Liver (tissue), 9 donors: ENCODE data around the gene PDXK. TPM values are rescaled to one million over a fixed set of nuclear protein-coding genes. Genes with fewer than 3 reads are reported as not detected.

ENCODE experiments used
- DNase-seq: peaks from one replicate; pipeline ENCODE4 v3.0.0-alpha.2; 2017; ENCODE audit warnings: low spot score
- H3K27ac ChIP-seq, 2 donors: one replicate each; pipeline ENCODE4 v1.7.0; 2013; ENCODE audit warnings: inconsistent platforms in 2 of 2, low read length in 2 of 2, control low read depth in 1 of 2, low read depth in 1 of 2, mild to moderate bottlenecking in 1 of 2
- H3K27me3 ChIP-seq, 4 donors: one replicate each; pipeline versions ENCODE4 v1.6.1 to v1.7.0; 2013; ENCODE audit warnings: low read length in 3 of 4, inconsistent platforms in 1 of 4, mild to moderate bottlenecking in 1 of 4, moderate library complexity in 1 of 4; ENCODE audit not compliant: control insufficient read depth in 4 of 4, insufficient read depth in 4 of 4
- H3K36me3 ChIP-seq, 4 donors: one replicate each; pipeline versions ENCODE4 v1.6.1 to v1.7.0; 2013; ENCODE audit warnings: low read length in 3 of 4, mild to moderate bottlenecking in 3 of 4, low read depth in 1 of 4, moderate library complexity in 1 of 4; ENCODE audit not compliant: control insufficient read depth in 4 of 4, insufficient read depth in 3 of 4
- H3K4me1 ChIP-seq, 4 donors: one replicate each; pipeline versions ENCODE4 v1.6.1 to v1.7.0; 2013; ENCODE audit warnings: low read length in 3 of 4, mild to moderate bottlenecking in 3 of 4, moderate library complexity in 1 of 4; ENCODE audit not compliant: control insufficient read depth in 4 of 4, insufficient read depth in 4 of 4
- H3K4me3 ChIP-seq, 3 donors: one replicate each; pipeline versions ENCODE4 v1.6.1 to v1.7.0; 2013; ENCODE audit warnings: low read length in 3 of 3, control low read depth in 1 of 3, low read depth in 1 of 3, mild to moderate bottlenecking in 1 of 3
- H3K9ac ChIP-seq, 2 donors: one replicate each; pipeline ENCODE4 v1.7.0; 2013; ENCODE audit warnings: low read length in 2 of 2, mild to moderate bottlenecking in 2 of 2, moderate library complexity in 2 of 2, control low read depth in 1 of 2, low read depth in 1 of 2
- H3K9me3 ChIP-seq, 4 donors: one replicate each; pipeline versions ENCODE4 v1.6.1 to v1.7.0; 2013; ENCODE audit warnings: low read length in 3 of 4; ENCODE audit not compliant: control insufficient read depth in 4 of 4
- EGR1 ChIP-seq, 2 donors: IDR thresholded peaks; 2 replicates each; pipeline ENCODE4 v1.6.1; 2016 to 2018; ENCODE audit warnings: antibody characterized with exemption in 2 of 2, low read depth in 2 of 2
- FOXA1 ChIP-seq: IDR thresholded peaks from 2 replicates; pipeline ENCODE4 v1.6.1; 2016; ENCODE audit warnings: antibody characterized with exemption
- FOXA2 ChIP-seq: IDR thresholded peaks from 2 replicates; pipeline ENCODE4 v1.6.1; 2016; ENCODE audit warnings: antibody characterized with exemption
- GABPA ChIP-seq, 2 donors: IDR thresholded peaks in 1 of 2; conservative IDR thresholded peaks in 1 of 2; 2 replicates each; pipeline ENCODE4 v1.6.1; 2016; ENCODE audit warnings: antibody characterized with exemption in 2 of 2, mild to moderate bottlenecking in 1 of 2, moderate library complexity in 1 of 2
- HNF4A ChIP-seq, 2 donors: conservative IDR thresholded peaks; 2 replicates each; pipeline ENCODE4 v1.6.1; 2016; ENCODE audit warnings: antibody characterized with exemption in 2 of 2, mild to moderate bottlenecking in 2 of 2
- HNF4G ChIP-seq: IDR thresholded peaks from 2 replicates; pipeline ENCODE4 v1.6.1; 2016; ENCODE audit warnings: antibody characterized with exemption
- JUND ChIP-seq, 2 donors: IDR thresholded peaks; 2 replicates each; pipeline ENCODE4 v1.6.1; 2016; ENCODE audit warnings: antibody characterized with exemption in 2 of 2
- MAX ChIP-seq: IDR thresholded peaks from 2 replicates; pipeline ENCODE4 v1.6.1; 2016; ENCODE audit warnings: antibody characterized with exemption
- NR2F2 ChIP-seq: IDR thresholded peaks from 2 replicates; pipeline ENCODE4 v1.6.1; 2016; ENCODE audit warnings: antibody characterized with exemption
- RAD21 ChIP-seq, 2 donors: IDR thresholded peaks; 2 replicates each; pipeline ENCODE4 v1.6.1; 2016; ENCODE audit warnings: antibody characterized with exemption in 2 of 2, mild to moderate bottlenecking in 2 of 2
- REST ChIP-seq: IDR thresholded peaks from 2 replicates; pipeline ENCODE4 v1.6.1; 2016; ENCODE audit warnings: antibody characterized with exemption, mild to moderate bottlenecking
- RXRA ChIP-seq, 2 donors: IDR thresholded peaks; 2 replicates each; pipeline ENCODE4 v1.6.1; 2017 to 2018; ENCODE audit warnings: antibody characterized with exemption in 2 of 2, mild to moderate bottlenecking in 1 of 2
- SP1 ChIP-seq: IDR thresholded peaks from 2 replicates; pipeline ENCODE4 v1.6.1; 2018; ENCODE audit warnings: antibody characterized with exemption, mild to moderate bottlenecking
- TAF1 ChIP-seq: conservative IDR thresholded peaks from 2 replicates; pipeline ENCODE4 v1.6.1; 2016; ENCODE audit warnings: antibody characterized with exemption, mild to moderate bottlenecking
- YY1 ChIP-seq: IDR thresholded peaks from 2 replicates; pipeline ENCODE4 v1.6.1; 2016; ENCODE audit warnings: antibody characterized with exemption, mild to moderate bottlenecking
- WGBS: extraction: QIAGEN DNeasy Blood & Tissue Kit; methylation state at CpG from one replicate; pipeline ENCODE4 v1.1.7; 2013; 5-methylcytosine and 5-hydroxymethylcytosine counted together
- polyA plus RNA-seq, 2 donors: library from polyadenylated mRNA; stranded (reverse) in 1 of 2; unstranded in 1 of 2; fragments of 200-250 nt in 1 of 2; fragments of >200 nt in 1 of 2; fragmentation: Nextera tagmentation in 1 of 2; extraction: Ambion mirVana in 1 of 2; gene quantifications; one replicate each; pipeline versions ENCODE4 v1.2.1 to v1.2.3, GENCODE V29; 2013 to 2015
- total RNA-seq, 2 donors: library from RNA; depleted of rRNA; stranded (reverse); fragments of >200 nt; gene quantifications; one replicate each; pipeline ENCODE4 v1.2.3, GENCODE V29; 2014
- TF ChIP-seq, protein P1 (sequence below): IDR thresholded peaks from 2 replicates; pipeline ENCODE4 v1.6.1; 2016; ENCODE audit warnings: antibody characterized with exemption
- TF ChIP-seq, protein P2 (sequence below): fragments of 150-350 bp; IDR thresholded peaks from 2 replicates; pipeline ENCODE4 v1.5.1; 2017; ENCODE audit warnings: improper control_type of control experiment, low read depth, low read length; ENCODE audit not compliant: missing input control
- TF ChIP-seq, protein P3 (sequence below): IDR thresholded peaks from 2 replicates; pipeline ENCODE4 v1.6.1; 2016; ENCODE audit warnings: antibody characterized with exemption
- donor health status: healthy.
- donor health status: healthy.
- donor health status: healthy.
- donor health status: healthy.
- donor health status: healthy.

PDXK gene
- total and polyA plus RNA-seq, 4 donors = 20.5 to 104 (median 34.9) TPM

DNA sequence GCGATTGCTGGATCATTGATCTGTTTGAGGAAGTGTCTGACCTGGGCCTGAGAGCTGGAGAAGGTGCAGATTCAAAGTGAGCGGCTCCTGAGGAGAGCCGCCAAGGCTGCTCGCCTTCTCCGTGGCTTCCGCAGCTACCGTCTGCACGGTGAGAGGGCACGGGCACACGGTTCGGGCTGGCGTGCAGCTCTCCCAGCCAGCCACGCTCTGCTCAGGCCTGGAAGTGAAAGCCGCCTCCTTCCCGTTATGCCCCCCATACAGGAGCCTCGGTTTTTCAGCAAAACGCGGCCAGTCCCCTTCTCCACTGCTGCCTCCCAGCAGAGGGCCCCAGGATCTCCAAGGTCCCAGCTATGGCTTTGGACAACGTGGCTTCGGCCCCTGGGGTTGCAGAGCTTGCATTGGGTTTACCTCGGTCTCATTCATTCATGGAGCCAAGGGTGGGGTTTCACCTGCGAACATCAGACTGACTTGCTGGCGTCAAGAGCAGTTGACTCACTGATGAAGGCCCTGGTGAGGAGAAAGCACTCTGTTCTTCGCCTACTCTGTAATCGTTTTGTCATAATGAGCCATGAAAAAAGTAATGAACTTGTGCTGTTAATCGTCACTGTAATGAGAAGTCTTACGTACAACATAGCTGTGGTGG is 24.4 kb upstream of the PDXK start:
- Histone ChIP-seq H3K4me3 (no peak overlapping the region), H3K9me3 (no peaks in the 10 kb centered on the region), H3K4me1 (no peaks in the 10 kb centered on the region), H3K36me3 (peaks cover 6 to 51% (median 18%) of the 10 kb centered on the region in 4 donors), H3K27ac (no peak overlapping the region), H3K27me3 (no peaks in the 10 kb centered on the region), H3K9ac (no peak overlapping the region)
- TF ChIP-seq NR2F2 (no peak), HNF4A (conservative IDR thresholded peaks at IDR 0.05) (no peak), GABPA (IDR thresholded peaks at IDR 0.05 in 1 of 2, conservative IDR thresholded peaks at IDR 0.05 in 1 of 2) (no peak), FOXA2 (no peak), YY1 (no peak), HNF4G (no peak), TAF1 (no peak), JUND (IDR thresholded peaks at IDR 0.05) (no peak), SP1 (no peak), RXRA (IDR thresholded peaks at IDR 0.05) (no peak), REST (no peak), RAD21 (IDR thresholded peaks at IDR 0.05) (no peak), FOXA1 (no peak), EGR1 (IDR thresholded peaks at IDR 0.05; ENCODE audit: low read depth in 2 of 2) (no peak), MAX (no peak)
- TF ChIP-seq, protein P1, sequence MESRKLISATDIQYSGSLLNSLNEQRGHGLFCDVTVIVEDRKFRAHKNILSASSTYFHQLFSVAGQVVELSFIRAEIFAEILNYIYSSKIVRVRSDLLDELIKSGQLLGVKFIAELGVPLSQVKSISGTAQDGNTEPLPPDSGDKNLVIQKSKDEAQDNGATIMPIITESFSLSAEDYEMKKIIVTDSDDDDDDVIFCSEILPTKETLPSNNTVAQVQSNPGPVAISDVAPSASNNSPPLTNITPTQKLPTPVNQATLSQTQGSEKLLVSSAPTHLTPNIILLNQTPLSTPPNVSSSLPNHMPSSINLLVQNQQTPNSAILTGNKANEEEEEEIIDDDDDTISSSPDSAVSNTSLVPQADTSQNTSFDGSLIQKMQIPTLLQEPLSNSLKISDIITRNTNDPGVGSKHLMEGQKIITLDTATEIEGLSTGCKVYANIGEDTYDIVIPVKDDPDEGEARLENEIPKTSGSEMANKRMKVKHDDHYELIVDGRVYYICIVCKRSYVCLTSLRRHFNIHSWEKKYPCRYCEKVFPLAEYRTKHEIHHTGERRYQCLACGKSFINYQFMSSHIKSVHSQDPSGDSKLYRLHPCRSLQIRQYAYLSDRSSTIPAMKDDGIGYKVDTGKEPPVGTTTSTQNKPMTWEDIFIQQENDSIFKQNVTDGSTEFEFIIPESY = no peak
- TF ChIP-seq, protein P2, sequence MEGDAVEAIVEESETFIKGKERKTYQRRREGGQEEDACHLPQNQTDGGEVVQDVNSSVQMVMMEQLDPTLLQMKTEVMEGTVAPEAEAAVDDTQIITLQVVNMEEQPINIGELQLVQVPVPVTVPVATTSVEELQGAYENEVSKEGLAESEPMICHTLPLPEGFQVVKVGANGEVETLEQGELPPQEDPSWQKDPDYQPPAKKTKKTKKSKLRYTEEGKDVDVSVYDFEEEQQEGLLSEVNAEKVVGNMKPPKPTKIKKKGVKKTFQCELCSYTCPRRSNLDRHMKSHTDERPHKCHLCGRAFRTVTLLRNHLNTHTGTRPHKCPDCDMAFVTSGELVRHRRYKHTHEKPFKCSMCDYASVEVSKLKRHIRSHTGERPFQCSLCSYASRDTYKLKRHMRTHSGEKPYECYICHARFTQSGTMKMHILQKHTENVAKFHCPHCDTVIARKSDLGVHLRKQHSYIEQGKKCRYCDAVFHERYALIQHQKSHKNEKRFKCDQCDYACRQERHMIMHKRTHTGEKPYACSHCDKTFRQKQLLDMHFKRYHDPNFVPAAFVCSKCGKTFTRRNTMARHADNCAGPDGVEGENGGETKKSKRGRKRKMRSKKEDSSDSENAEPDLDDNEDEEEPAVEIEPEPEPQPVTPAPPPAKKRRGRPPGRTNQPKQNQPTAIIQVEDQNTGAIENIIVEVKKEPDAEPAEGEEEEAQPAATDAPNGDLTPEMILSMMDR = no peak
- DNase-seq = no peak
- WGBS = 96% methylated on average over 27 of the region's 27 CpGs

DNA sequence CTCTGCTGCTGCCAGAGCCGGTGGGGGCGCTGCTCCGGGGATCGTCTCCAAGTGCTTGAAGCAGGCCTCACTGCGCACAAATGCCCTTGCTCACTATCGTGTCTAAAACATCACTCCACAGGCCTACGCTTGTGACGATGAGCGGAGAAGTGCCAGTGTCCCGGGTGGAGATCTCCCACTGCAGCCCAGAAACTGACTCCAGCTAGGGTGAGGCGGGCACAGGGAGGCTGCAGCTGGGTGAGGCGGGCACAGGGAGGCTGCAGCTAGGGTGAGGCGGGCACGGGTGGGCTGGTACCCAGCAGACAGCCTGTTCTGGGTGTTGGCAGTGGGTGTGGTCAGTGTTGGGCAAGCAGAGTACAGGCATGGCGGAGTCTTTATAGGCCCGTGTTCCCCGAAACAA is 22.7 kb upstream of the PDXK start:
- no peak for DNase-seq
- Histone ChIP-seq H3K27me3 (no peaks in the 10 kb centered on the region), H3K9ac (no peak overlapping the region), H3K9me3 (no peaks in the 10 kb centered on the region), H3K4me1 (no peaks in the 10 kb centered on the region), H3K27ac (no peak overlapping the region), H3K4me3 (no peak overlapping the region), H3K36me3 (peaks cover 0 to 35% (median 8%) of the 10 kb centered on the region in 4 donors)
- 90% methylated on average over 17 of the region's 17 CpGs for WGBS
- TF ChIP-seq, protein P2 = no peak
- TF ChIP-seq TAF1 (no peak), NR2F2 (no peak), EGR1 (IDR thresholded peaks at IDR 0.05; ENCODE audit: low read depth in 2 of 2) (no peak), HNF4A (conservative IDR thresholded peaks at IDR 0.05) (no peak), FOXA1 (no peak), SP1 (no peak), GABPA (IDR thresholded peaks at IDR 0.05 in 1 of 2, conservative IDR thresholded peaks at IDR 0.05 in 1 of 2) (no peak), RAD21 (IDR thresholded peaks at IDR 0.05) (no peak), MAX (no peak), YY1 (no peak), RXRA (IDR thresholded peaks at IDR 0.05) (no peak), HNF4G (no peak), FOXA2 (no peak), JUND (IDR thresholded peaks at IDR 0.05) (no peak)
- TF ChIP-seq, protein P1 = no peak
- TF ChIP-seq, protein P3, sequence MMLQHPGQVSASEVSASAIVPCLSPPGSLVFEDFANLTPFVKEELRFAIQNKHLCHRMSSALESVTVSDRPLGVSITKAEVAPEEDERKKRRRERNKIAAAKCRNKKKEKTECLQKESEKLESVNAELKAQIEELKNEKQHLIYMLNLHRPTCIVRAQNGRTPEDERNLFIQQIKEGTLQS = no peak
